ENCODE results near the gene NXPH2.

DNA sequence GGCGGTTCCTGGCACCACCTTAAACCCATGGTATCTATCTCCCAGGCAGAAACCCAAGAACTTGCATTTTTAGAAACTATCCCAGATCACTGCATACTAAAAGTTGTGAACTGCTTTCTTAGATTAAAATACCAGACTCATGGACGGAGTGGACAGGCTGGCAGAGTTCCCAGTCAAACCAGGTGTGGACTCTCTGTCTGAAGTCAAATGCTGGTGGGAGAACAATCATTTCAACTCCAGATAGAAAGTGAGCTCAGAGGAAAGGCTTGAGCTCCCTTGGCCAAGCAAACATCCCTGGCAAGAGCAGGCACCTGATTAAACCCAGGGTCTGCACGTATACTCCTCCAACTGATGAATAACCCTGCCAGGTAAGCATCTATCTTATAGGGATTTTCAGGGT lies 19.5 kb downstream of the NXPH2 start:
- TF ChIP-seq POLR2A (IDR thresholded peaks at IDR 0.05; ENCODE audit: low read depth, low read length): no peak
- TF ChIP-seq POLR2AphosphoS5 (IDR thresholded peaks at IDR 0.05; ENCODE audit: low read depth, low read length): no peak
- no peak for TF ChIP-seq SPI1 (IDR thresholded peaks at IDR 0.05; ENCODE audit: low read depth, low read length)
- no peak for TF ChIP-seq TAF1 (IDR thresholded peaks at IDR 0.05; ENCODE audit: low read depth, low read length)
- no peak for TF ChIP-seq POU2F2 (IDR thresholded peaks at IDR 0.05; ENCODE audit: low read depth, low read length)
- TF ChIP-seq PAX5 (IDR thresholded peaks at IDR 0.05; ENCODE audit: insufficient read depth, low read length, severe bottlenecking): no peak
